Pancreas (tissue), 10 donors: Measurements from ENCODE around the gene ATP8A2. TPM values are rescaled to one million over a fixed set of nuclear protein-coding genes. Genes with fewer than 3 reads are reported as not detected.

Source experiments
- ATAC-seq, 4 donors: fragments of 200-7000 bp; cut with Tn5 transposase; one replicate each; pipeline versions ENCODE4 v1.8.0 to v1.9.1; 2020; ENCODE audit warnings: mild to moderate bottlenecking in 4 of 4, moderate library complexity in 4 of 4
- DNase-seq, 6 donors: peaks; one replicate each; pipeline ENCODE4 v3.0.0-alpha.2; 2020
- FAIRE-seq: peaks from 2 replicates; lab custom pipeline; 2012; peaks lifted over from hg19 to GRCh38; lab: Jason Lieb, UNC
- H3K27ac ChIP-seq, 4 donors: fragments of 200-600 bp; sonication (generic); 1 replicate in 3 of 4; 2 replicates in 1 of 4; pipeline versions ENCODE4 v1.5.0 to v1.8.0; 2020
- H3K27me3 ChIP-seq, 4 donors: fragments of 200-600 bp; one replicate each; pipeline ENCODE4 v1.8.0; 2021
- H3K36me3 ChIP-seq, 3 donors: fragments of 200-600 bp; sonication (generic) in 1 of 3; one replicate each; pipeline versions ENCODE4 v1.5.0 to v1.8.0; 2020 to 2021
- H3K4me1 ChIP-seq, 3 donors: fragments of 200-600 bp; one replicate each; pipeline ENCODE4 v1.8.0; 2021
- H3K4me3 ChIP-seq, 4 donors: fragments of 200-600 bp; sonication (generic) in 2 of 4; one replicate each; pipeline versions ENCODE4 v1.5.0 to v1.8.0; 2020 to 2021
- H3K9me3 ChIP-seq, 4 donors: fragments of 200-600 bp; one replicate each; pipeline ENCODE4 v1.8.0; 2021
- WGBS, 2 donors: extraction: QIAGEN DNeasy Blood & Tissue Kit; methylation state at CpG; one replicate each; pipeline ENCODE4 v1.1.7; 2013; 5-methylcytosine and 5-hydroxymethylcytosine counted together
- intact Hi-C, 3 donors: fragments of 100-400 bp; cut with DNase I; formaldehyde crosslinking; loops; one replicate each; pipeline versions ENCODE4 v1.11.1 to v1.14.2; 2022
- polyA plus RNA-seq, 2 donors: library from polyadenylated mRNA; stranded (reverse); fragments of 200-250 nt; gene quantifications; one replicate each; pipeline ENCODE4 v1.2.3, GENCODE V29; 2013
- total RNA-seq, 6 donors: library from RNA; stranded (reverse); fragmentation: NEBNext Ultra II Directional in 4 of 6; extraction: Animal tissue kit (Norgen Biotek cat#: 25700) in 4 of 6; gene quantifications; one replicate each; pipeline versions ENCODE4 v1.2.1 to v1.2.4, GENCODE V29; 2021 to 2023
- TF ChIP-seq, protein P1 (sequence below), 4 donors: fragments of 200-600 bp; sonication (generic) in 3 of 4; IDR thresholded peaks; one replicate each; pipeline versions ENCODE4 v1.5.0 to v1.8.0; 2021; ENCODE audit warnings: antibody characterized with exemption in 4 of 4
- donor health status: healthy with polysubstance abuse.
- donor health status: DM: no; HTN: no; CAD: no; lungs with moderate emphysema.
- donor health status: DM: no; HTN: no; CAD: no.
- donor health status: control.
- donor health status: control.
- donor health status: Bipolar disorder and iron deficiency.
- donor health status: DM: yes; HTN: yes; CAD: no.
- donor health status: DM: no; HTN: no; CAD: no.
- donor health status: DM: no; HTN: no; CAD: no.
- donor health status: DM: yes; HTN: yes; CAD: no.

The ATP8A2 gene
- total and polyA plus RNA-seq, 8 donors: 0.04 to 0.28 (median 0.14) TPM

DNA sequence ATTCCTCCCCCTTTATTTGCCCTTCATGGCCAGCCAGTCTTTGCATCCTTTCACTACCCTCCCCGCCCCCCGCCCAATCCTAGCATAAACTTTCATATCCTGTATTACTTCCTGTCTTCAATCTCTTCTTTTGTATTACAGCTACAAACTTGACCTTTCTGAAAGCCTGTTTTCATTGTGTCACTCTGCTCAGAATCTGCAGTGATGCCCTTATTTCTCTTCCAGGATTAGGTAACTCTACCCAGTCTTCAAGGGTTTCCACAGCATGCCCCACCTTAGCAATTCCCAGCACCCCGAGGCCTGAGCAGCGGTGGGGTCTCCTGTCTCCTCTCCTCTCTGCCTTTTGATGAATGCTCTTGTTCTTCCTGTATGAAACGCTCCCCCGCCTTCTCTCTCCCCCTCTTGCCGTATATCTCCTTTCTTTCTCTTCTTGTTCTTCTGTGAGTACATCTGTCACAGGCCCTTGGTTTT, 534.5 kb downstream of the ATP8A2 start:
- H3K27ac ChIP-seq: no peak overlapping the region
- H3K4me3 ChIP-seq: no peak overlapping the region
- DNase-seq (no peak), FAIRE-seq (no peak), ATAC-seq (no peak)
- 77% methylated on average over 7 of the region's 7 CpGs for WGBS, 2 donors
- no peaks in the 10 kb centered on the region for H3K36me3 ChIP-seq
- no peaks in the 10 kb centered on the region for H3K9me3 ChIP-seq
- H3K27me3 ChIP-seq: no peaks in the 10 kb centered on the region
- intact Hi-C loops: no loop called here
- no peaks in the 10 kb centered on the region for H3K4me1 ChIP-seq
- TF ChIP-seq, protein P1, sequence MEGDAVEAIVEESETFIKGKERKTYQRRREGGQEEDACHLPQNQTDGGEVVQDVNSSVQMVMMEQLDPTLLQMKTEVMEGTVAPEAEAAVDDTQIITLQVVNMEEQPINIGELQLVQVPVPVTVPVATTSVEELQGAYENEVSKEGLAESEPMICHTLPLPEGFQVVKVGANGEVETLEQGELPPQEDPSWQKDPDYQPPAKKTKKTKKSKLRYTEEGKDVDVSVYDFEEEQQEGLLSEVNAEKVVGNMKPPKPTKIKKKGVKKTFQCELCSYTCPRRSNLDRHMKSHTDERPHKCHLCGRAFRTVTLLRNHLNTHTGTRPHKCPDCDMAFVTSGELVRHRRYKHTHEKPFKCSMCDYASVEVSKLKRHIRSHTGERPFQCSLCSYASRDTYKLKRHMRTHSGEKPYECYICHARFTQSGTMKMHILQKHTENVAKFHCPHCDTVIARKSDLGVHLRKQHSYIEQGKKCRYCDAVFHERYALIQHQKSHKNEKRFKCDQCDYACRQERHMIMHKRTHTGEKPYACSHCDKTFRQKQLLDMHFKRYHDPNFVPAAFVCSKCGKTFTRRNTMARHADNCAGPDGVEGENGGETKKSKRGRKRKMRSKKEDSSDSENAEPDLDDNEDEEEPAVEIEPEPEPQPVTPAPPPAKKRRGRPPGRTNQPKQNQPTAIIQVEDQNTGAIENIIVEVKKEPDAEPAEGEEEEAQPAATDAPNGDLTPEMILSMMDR (IDR thresholded peaks at IDR 0.05): no peak

DNA sequence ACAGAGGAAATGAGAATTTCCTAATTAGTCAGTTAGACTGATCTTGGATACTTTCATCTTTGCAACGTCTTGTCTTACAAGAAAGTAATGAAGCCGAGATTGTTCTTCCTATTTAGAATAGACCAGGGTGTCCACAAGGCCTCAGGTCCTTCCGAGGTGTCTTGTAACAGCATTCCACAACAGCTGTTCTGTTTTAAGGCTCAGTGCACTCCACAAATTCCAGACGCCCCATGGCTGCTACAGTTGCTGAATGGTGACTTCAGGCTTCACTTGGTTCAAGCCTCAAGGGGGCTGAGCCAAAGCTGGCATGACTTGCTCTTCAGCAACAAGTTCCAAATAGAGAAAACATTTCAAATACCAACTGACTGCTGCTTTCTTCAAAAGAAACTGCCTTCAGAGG, 536.6 kb downstream of the ATP8A2 start:
- Histone ChIP-seq H3K9me3 (no peaks in the 10 kb centered on the region), H3K4me3 (no peak overlapping the region), H3K4me1 (no peaks in the 10 kb centered on the region), H3K36me3 (no peaks in the 10 kb centered on the region), H3K27ac (no peak overlapping the region), H3K27me3 (no peaks in the 10 kb centered on the region)
- DNase-seq (no peak), FAIRE-seq (no peak), ATAC-seq (no peak)
- intact Hi-C loops: no loop called here
- WGBS, 2 donors: 71 to 82% methylated on average over 4 of the region's 4 CpGs
- TF ChIP-seq, protein P1 (IDR thresholded peaks at IDR 0.05): no peak

DNA sequence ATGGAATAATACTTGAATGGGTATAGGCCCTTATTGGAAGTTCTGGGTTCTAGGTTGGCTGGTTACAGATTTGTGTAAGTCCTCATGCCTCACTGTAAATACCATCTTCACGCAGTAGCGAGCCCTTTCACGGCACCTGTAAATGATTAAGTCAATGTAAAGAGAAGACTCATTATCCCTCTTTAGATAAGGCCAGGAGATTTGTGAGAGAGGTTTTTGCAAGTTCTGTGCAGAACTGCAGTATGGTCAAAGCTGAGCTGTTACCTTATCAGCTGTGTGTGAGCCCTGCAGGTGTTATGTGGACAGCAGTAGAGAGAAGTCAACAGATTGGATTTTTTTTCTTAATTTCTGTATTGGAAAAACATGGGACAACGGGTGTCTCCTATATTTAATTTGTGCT, 538.5 kb downstream of the ATP8A2 start:
- Histone ChIP-seq H3K36me3 (no peaks in the 10 kb centered on the region), H3K9me3 (no peaks in the 10 kb centered on the region), H3K27ac (no peak overlapping the region), H3K4me1 (no peaks in the 10 kb centered on the region), H3K27me3 (no peaks in the 10 kb centered on the region), H3K4me3 (no peak overlapping the region)
- TF ChIP-seq, protein P1 (IDR thresholded peaks at IDR 0.05): no peak
- ATAC-seq: peak in 1 of 4 donors; percentile 44
- no peak for FAIRE-seq
- WGBS, 2 donors: 30 to 34% methylated on average over 4 of the region's 4 CpGs
- no peak for DNase-seq
- intact Hi-C loops: no loop called here

DNA sequence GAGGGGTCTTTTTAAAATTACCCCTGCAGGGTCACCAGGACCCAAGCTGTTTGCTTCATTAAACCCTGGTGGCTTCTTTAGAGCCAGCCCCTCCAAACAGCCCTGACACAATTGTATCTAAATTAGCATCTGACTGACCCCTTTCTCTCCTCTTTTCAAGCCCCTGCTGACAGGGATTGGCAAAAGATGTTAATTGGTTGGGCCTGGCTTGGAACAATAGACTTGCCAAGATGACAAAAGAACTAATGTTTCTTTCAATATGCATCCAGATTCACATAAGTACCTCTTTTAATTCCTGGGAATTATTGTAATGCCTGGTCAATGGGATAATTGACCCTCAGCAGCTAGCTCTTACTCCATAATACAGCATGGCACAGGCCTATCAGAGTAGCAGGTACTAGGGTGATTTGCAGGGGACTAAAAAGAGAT, 539.2 kb downstream of the ATP8A2 start:
- TF ChIP-seq, protein P1 (IDR thresholded peaks at IDR 0.05): no peak
- ATAC-seq (no peak), FAIRE-seq (no peak), DNase-seq (no peak)
- no peaks in the 10 kb centered on the region for H3K4me1 ChIP-seq
- no peaks in the 10 kb centered on the region for H3K9me3 ChIP-seq
- no peak overlapping the region for H3K27ac ChIP-seq
- no peaks in the 10 kb centered on the region for H3K36me3 ChIP-seq
- intact Hi-C loops: no loop called here
- H3K4me3 ChIP-seq: no peak overlapping the region
- no peaks in the 10 kb centered on the region for H3K27me3 ChIP-seq

DNA sequence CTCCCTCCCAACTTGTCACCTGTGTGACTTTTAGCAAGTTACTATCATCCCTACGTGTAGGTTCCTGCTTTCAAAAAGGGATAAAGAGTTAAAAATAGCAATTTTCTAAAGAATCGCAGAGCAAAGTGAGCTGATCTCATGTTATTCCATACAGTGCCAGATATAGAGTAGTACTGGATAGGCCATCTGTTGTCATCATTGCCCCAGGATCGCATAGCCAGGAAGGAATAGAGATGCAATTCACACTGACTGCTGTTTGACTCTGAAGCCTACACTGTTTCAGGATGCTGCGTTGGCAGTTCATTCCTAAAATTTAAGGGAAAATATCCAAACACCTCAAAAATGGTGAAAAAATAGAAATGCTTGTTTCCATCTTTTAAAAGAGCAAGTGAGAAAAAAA, 541.2 kb downstream of the ATP8A2 start:
- DNase-seq: no peak
- WGBS, 2 donors: 77 to 78% methylated on average over 4 of the region's 4 CpGs
- Histone ChIP-seq H3K27ac (no peak overlapping the region), H3K9me3 (no peaks in the 10 kb centered on the region), H3K4me1 (no peaks in the 10 kb centered on the region), H3K36me3 (no peaks in the 10 kb centered on the region), H3K27me3 (no peaks in the 10 kb centered on the region), H3K4me3 (no peak overlapping the region)
- no peak for FAIRE-seq
- TF ChIP-seq, protein P1 (IDR thresholded peaks at IDR 0.05): no peak
- no peak for ATAC-seq
- intact Hi-C loops: no loop called here
